Osteocyte (in vitro differentiated cells): ENCODE measurements around the gene RAI14. TPM values are rescaled to one million over a fixed set of nuclear protein-coding genes. Genes with fewer than 3 reads are reported as not detected.

Source experiments
- DNase-seq: peaks from one replicate; pipeline ENCODE4 v3.0.0; 2021; ENCODE audit warnings: mixed read lengths; ENCODE audit not compliant: unreplicated experiment; ENCODE audit errors: extremely low spot score
- H3K27ac Mint-ChIP-seq: one replicate; pipeline ENCODE4 v1.8.0; 2021; ENCODE audit warnings: mild to moderate bottlenecking, mixed read lengths; ENCODE audit not compliant: unreplicated experiment
- H3K27me3 Mint-ChIP-seq: one replicate; pipeline ENCODE4 v1.8.0; 2021; ENCODE audit warnings: mixed read lengths; ENCODE audit not compliant: unreplicated experiment
- H3K36me3 Mint-ChIP-seq: one replicate; pipeline ENCODE4 v1.8.0; 2021; ENCODE audit warnings: mixed read lengths; ENCODE audit not compliant: unreplicated experiment
- H3K4me1 Mint-ChIP-seq: one replicate; pipeline ENCODE4 v1.8.0; 2021; ENCODE audit warnings: mixed read lengths; ENCODE audit not compliant: unreplicated experiment
- H3K4me3 Mint-ChIP-seq: one replicate; pipeline ENCODE4 v1.8.0; 2021; ENCODE audit warnings: mild to moderate bottlenecking, moderate library complexity, mixed read lengths; ENCODE audit not compliant: unreplicated experiment
- H3K9me3 Mint-ChIP-seq: one replicate; pipeline ENCODE4 v1.8.0; 2021; ENCODE audit warnings: mixed read lengths; ENCODE audit not compliant: unreplicated experiment
- total RNA-seq: library from RNA; stranded (reverse); gene quantifications from 2 replicates; pipeline ENCODE4 v1.2.1, GENCODE V29; 2021
- TF ChIP-seq, protein P1 (sequence below): fragments of 200-600 bp; sonication (generic); IDR thresholded peaks from 2 replicates; pipeline ENCODE4 v1.5.0; 2021; ENCODE audit warnings: antibody characterized with exemption, mild to moderate bottlenecking, moderate library complexity

Gene RAI14
- total RNA-seq, 1 donor from 2014 or later = 130 TPM

DNA sequence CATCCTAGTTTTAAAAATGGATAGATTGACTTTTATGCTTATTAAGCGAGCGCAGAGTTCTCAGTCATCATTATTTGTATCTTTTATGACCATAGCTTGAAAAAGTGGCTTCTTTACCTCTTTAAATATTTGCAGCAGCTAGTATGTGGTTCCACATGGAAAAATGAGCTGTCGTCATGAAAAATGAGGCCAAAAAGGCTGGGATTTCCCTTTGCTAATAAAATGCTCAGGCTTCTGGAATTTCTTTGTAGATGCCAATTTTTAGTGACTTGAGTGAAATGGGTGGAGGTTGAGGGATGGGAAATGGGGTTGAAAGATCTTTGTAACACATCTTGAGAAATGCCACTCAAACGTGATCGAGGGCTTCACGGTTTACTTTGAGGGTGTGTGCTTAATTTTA lies 35.2 kb downstream of the RAI14 start:
- Mint-ChIP-seq H3K4me1 (peaks cover 55% of the 10 kb centered on the region), H3K4me3 (no peak overlapping the region), H3K36me3 (peaks cover 29% of the 10 kb centered on the region), H3K27ac (no peak overlapping the region), H3K27me3 (no peaks in the 10 kb centered on the region), H3K9me3 (no peaks in the 10 kb centered on the region)
- no peak for DNase-seq
- TF ChIP-seq, protein P1, sequence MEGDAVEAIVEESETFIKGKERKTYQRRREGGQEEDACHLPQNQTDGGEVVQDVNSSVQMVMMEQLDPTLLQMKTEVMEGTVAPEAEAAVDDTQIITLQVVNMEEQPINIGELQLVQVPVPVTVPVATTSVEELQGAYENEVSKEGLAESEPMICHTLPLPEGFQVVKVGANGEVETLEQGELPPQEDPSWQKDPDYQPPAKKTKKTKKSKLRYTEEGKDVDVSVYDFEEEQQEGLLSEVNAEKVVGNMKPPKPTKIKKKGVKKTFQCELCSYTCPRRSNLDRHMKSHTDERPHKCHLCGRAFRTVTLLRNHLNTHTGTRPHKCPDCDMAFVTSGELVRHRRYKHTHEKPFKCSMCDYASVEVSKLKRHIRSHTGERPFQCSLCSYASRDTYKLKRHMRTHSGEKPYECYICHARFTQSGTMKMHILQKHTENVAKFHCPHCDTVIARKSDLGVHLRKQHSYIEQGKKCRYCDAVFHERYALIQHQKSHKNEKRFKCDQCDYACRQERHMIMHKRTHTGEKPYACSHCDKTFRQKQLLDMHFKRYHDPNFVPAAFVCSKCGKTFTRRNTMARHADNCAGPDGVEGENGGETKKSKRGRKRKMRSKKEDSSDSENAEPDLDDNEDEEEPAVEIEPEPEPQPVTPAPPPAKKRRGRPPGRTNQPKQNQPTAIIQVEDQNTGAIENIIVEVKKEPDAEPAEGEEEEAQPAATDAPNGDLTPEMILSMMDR = no peak

DNA sequence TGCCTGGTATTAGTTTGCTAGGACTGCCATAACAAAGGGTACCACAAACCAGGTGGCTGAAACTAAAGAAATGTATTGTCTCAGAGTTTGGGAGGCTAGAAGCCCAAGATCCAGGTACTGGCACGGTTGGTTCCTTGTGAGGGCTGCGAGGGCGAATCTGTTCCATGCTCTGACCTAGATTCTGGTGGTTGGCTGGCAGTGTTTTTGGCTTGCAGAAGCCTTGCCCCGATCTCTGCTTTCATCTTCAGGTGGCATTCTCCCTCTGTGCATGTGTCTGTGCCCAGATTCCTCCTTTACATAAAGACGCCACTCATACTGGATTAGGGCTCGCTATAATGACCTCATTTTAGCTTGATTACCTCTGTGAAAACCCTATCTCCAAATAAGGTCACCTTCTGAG lies 36.7 kb downstream of the RAI14 start:
- Mint-ChIP-seq H3K9me3 (no peaks in the 10 kb centered on the region), H3K36me3 (peaks cover 25% of the 10 kb centered on the region), H3K4me3 (no peak overlapping the region), H3K27me3 (no peaks in the 10 kb centered on the region), H3K4me1 (peaks cover 45% of the 10 kb centered on the region), H3K27ac (no peak overlapping the region)
- no peak for DNase-seq
- TF ChIP-seq, protein P1 = no peak

- Mint-ChIP-seq H3K27ac (peak overlapping the region; percentile 91), H3K27me3 (no peaks in the 10 kb centered on the region), H3K4me1 (peaks cover 43% of the 10 kb centered on the region), H3K4me3 (no peak overlapping the region), H3K9me3 (no peaks in the 10 kb centered on the region), H3K36me3 (peaks cover 19% of the 10 kb centered on the region)
- TF ChIP-seq, protein P1 = no peak
- DNase-seq = no peak
Measured at GRCh38 chr5:34694012-34694411, 37.9 kb downstream of the RAI14 start.

- Mint-ChIP-seq H3K4me1 (peaks cover 43% of the 10 kb centered on the region), H3K4me3 (no peak overlapping the region), H3K9me3 (no peaks in the 10 kb centered on the region), H3K36me3 (peaks cover 19% of the 10 kb centered on the region), H3K27me3 (no peaks in the 10 kb centered on the region), H3K27ac (peak overlapping the region; percentile 91)
- DNase-seq = no peak
- TF ChIP-seq, protein P1 = no peak
Measured at GRCh38 chr5:34694685-34695084, 38.6 kb downstream of the RAI14 start.

DNA sequence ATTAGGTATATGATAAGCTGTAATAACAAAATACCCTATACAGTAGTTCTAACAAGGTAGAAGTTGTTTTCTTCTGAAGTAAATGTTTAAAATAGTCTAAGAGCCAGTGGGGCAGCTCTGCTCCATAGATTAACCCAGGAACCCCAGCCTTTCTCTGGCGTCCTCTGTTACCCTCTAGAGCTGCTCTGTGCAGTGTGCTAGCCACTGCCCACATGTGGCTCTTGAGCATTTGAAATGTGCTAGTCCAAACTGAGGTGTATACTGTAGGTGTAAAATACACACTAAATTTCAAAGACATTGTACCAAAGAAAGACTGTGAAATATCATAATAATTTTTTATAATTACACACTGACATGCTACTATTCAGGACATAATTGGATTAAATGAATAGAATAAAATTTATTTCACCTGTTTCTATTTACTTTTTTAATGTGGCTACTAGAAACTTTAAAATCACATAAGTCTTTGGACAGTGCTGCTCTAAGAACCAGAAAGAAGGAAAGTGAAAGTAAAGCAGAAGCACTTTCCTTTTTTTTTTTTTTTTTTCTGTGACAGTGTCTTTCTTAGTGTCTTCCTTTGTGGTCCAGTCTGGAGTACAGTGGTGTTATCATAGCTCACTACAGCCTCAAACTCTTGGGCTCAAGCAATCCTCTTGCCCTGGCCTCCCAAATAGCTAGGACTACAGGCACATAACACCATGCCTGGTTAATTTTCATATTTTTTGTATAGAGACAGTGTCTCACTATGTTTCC lies 39.3 kb downstream of the RAI14 start:
- Mint-ChIP-seq H3K36me3 (peaks cover 11% of the 10 kb centered on the region), H3K4me1 (peaks cover 38% of the 10 kb centered on the region), H3K27ac (peak overlapping the region; percentile 91), H3K27me3 (no peaks in the 10 kb centered on the region), H3K9me3 (no peaks in the 10 kb centered on the region), H3K4me3 (no peak overlapping the region)
- DNase-seq = no peak
- TF ChIP-seq, protein P1 = no peak
